K562 (cell line): ENCODE data around the gene BRD3. TPM values are rescaled to one million over a fixed set of nuclear protein-coding genes. Genes with fewer than 3 reads are reported as not detected.

Source experiments
- BACH1 ChIP-seq: fragments of 200-800 bp; sonication (Bioruptor generic); IDR thresholded peaks from 2 replicates; pipeline ENCODE4 v1.6.1; 2016; ENCODE audit warnings: missing genetic modification characterization, missing compliant biosample characterization
- E2F8 ChIP-seq: fragments of 450-650 bp; IDR thresholded peaks from 2 replicates; pipeline ENCODE4 v1.7.1; 2018; ENCODE audit warnings: mild to moderate bottlenecking, low read depth; ENCODE audit not compliant: partially characterized antibody
- ELK3 ChIP-seq: fragments of 450-650 bp; formaldehyde crosslinking; IDR thresholded peaks from 2 replicates; pipeline ENCODE4 v1.4.0; 2020; ENCODE audit warnings: mild to moderate bottlenecking
- ERF ChIP-seq: fragments of 450-650 bp; formaldehyde crosslinking; IDR thresholded peaks from 2 replicates; pipeline ENCODE4 v1.4.0; 2020; ENCODE audit warnings: mild to moderate bottlenecking, mixed read lengths
- ESRRA ChIP-seq: fragments of 450-650 bp; IDR thresholded peaks from 2 replicates; pipeline ENCODE4 v1.6.1; 2014; ENCODE audit warnings: low read depth, mild to moderate bottlenecking, moderate library complexity, borderline replicate concordance
- ETV1 ChIP-seq: fragments of 450-650 bp; conservative IDR thresholded peaks from 2 replicates; pipeline ENCODE4 v1.6.1; 2016; ENCODE audit warnings: missing genetic modification characterization, control low read depth, low read depth, missing compliant biosample characterization
- FOXK1 ChIP-seq: sonication (generic); formaldehyde crosslinking; IDR thresholded peaks from 2 replicates; pipeline ENCODE4 v1.8.0; 2022; ENCODE audit warnings: missing genetic modification reagents, mild to moderate bottlenecking, borderline replicate concordance
- GATAD2B ChIP-seq: fragments of 450-650 bp; IDR thresholded peaks from 2 replicates; pipeline ENCODE4 v1.6.1; 2017; ENCODE audit warnings: mild to moderate bottlenecking, borderline replicate concordance
- PCBP1 ChIP-seq: fragments of 200-400 bp; formaldehyde crosslinking; IDR thresholded peaks from 2 replicates; pipeline ENCODE4 v1.6.1; 2018; ENCODE audit warnings: mild to moderate bottlenecking, low read depth, low read length; ENCODE audit not compliant: poor library complexity, severe bottlenecking
- POLR2G ChIP-seq: fragments of 200-400 bp; formaldehyde crosslinking; IDR thresholded peaks from 2 replicates; pipeline ENCODE4 v1.6.1; 2017; ENCODE audit warnings: low read depth, mild to moderate bottlenecking, antibody characterized with exemption, low read length, moderate library complexity
- RBFOX2 ChIP-seq: fragments of 200-400 bp; formaldehyde crosslinking; IDR thresholded peaks from 2 replicates; pipeline ENCODE4 v1.6.1; 2017; ENCODE audit warnings: low read depth, mild to moderate bottlenecking, low read length, moderate library complexity
- YBX1 ChIP-seq: fragments of 450-650 bp; IDR thresholded peaks from 2 replicates; pipeline ENCODE4 v1.7.1; 2016; ENCODE audit warnings: mild to moderate bottlenecking
- ZBTB9 ChIP-seq: fragments of 450-650 bp; formaldehyde crosslinking; IDR thresholded peaks from 2 replicates; pipeline ENCODE4 v1.4.0; 2020; ENCODE audit warnings: mild to moderate bottlenecking, moderate library complexity
- ZFP36 ChIP-seq: fragments of 150-350 bp; IDR thresholded peaks from 2 replicates; pipeline ENCODE4 v1.6.1; 2018; ENCODE audit warnings: low read length, low read depth; ENCODE audit not compliant: partially characterized antibody
- ZNF778 ChIP-seq: fragments of 450-650 bp; formaldehyde crosslinking; IDR thresholded peaks from 2 replicates; pipeline ENCODE4 v1.4.0; 2020; ENCODE audit warnings: mild to moderate bottlenecking, moderate library complexity
- polyA plus RNA-seq, 8 experiments: library from polyadenylated mRNA; depleted of rRNA in 4 of 8; stranded (reverse) in 5 of 8; unstranded in 3 of 8; fragments of >200 nt; fragmentation: Nextera tagmentation in 2 of 8; fragmentation: Illumina TruSeq in 1 of 8; extraction: Ambion mirVana in 2 of 8; extraction: Trizol in 1 of 8; gene quantifications; 2 replicates each; pipeline versions ENCODE4 v1.2.1 to v1.2.3, GENCODE V29; 2011 to 2014; ENCODE audit warnings: inconsistent platforms in 1 of 8, missing spikeins in 1 of 8
- total RNA-seq, 7 experiments: library from RNA; depleted of rRNA in 6 of 7; stranded (reverse); fragments of >200 nt in 6 of 7; fragmentation: Illumina TruSeq in 2 of 7; extraction: Trizol in 2 of 7; gene quantifications; 2 replicates each; pipeline versions ENCODE4 v1.2.1 to v1.2.3, GENCODE V29; 2011 to 2021; ENCODE audit warnings: low replicate concordance in 1 of 7
- TF ChIP-seq, protein P1 (sequence below): fragments of 450-650 bp; IDR thresholded peaks from 2 replicates; pipeline ENCODE4 v1.6.1; 2016; ENCODE audit warnings: antibody characterized with exemption
- TF ChIP-seq, protein P2 (sequence below): sonication (generic); formaldehyde crosslinking; IDR thresholded peaks from 2 replicates; pipeline ENCODE4 v1.9.0; 2022; ENCODE audit warnings: mild to moderate bottlenecking, missing genetic modification reagents

BRD3 gene
- total and polyA plus RNA-seq, 9 of the 15 experiments (the other 6 are each of a cell fraction or from before 2014, with no cell fraction given) = 0.82 to 37.1 (median 4.2) TPM

DNA sequence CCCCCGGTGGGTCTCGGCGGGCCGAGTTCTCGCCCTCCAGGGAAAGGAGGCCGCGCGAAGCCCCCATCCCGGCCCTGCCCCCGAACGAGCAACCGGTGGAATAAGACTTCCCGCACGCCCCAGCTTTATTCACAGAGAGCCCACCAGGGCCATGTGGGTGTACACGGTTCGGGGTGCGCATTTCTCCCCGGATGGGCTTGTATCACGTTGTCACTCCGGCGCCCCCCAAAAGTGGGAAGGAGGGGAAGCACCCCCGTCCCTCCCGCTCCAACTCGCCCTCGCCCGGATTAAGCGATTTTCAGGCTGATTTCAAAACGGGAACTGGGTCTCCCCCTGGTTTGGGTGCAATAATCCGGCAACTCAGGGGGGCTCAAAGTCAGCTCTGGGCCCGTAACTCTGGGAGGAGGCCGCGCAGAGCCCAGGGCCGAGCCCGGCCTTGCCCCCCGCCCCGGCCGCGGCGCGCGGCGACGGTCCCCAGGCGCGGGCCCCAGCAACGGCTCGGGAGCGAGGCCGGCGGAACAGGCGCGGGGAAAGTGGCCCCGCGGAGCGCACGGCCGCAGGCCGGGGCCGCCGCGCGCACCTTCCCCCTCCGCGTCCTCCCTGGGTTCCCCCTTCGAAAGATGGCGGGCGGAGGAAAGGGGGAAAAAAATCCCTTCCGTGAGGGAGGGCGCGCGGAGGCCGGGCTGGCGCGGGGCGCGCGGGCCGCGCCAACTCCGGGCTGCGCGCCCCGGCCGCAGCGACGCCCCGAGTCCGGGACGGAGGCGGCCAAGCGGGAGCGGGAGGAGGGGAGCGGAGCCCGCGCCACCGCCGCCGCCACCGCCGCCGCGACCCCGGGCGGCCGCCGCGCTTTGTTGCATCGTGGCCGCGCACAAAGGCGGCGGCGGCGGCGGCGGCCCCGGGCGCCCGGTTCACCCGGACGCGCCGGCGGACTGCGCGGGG, 644 bp downstream of the BRD3 start (continued):
- TF ChIP-seq E2F8 (no peak), POLR2G (peak; percentile 52), ZNF778 (CRISPR knock-in tag) (no peak), ERF (CRISPR knock-in tag) (no peak), RBFOX2 (peak; percentile 64), GATAD2B (peak; percentile 51; the same call in 1 of the 2 replicates), ESRRA (no peak), BACH1 (tag) (no peak), ZFP36 (no peak), YBX1 (no peak), FOXK1 (CRISPR knock-in tag) (no peak), ELK3 (CRISPR knock-in tag) (no peak), PCBP1 (no peak), ETV1 (tag) (no peak), ZBTB9 (CRISPR knock-in tag) (no peak)
- TF ChIP-seq, protein P1, sequence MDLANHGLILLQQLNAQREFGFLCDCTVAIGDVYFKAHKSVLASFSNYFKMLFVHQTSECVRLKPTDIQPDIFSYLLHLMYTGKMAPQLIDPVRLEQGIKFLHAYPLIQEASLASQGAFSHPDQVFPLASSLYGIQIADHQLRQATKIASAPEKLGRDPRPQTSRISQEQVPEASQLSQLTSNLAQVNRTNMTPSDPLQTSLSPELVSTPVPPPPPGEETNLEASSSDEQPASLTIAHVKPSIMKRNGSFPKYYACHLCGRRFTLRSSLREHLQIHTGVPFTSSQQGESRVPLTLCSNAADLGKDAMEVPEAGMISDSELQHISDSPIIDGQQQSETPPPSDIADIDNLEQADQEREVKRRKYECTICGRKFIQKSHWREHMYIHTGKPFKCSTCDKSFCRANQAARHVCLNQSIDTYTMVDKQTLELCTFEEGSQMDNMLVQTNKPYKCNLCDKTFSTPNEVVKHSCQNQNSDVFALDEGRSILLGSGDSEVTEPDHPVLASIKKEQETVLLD = no peak
- TF ChIP-seq, protein P2, sequence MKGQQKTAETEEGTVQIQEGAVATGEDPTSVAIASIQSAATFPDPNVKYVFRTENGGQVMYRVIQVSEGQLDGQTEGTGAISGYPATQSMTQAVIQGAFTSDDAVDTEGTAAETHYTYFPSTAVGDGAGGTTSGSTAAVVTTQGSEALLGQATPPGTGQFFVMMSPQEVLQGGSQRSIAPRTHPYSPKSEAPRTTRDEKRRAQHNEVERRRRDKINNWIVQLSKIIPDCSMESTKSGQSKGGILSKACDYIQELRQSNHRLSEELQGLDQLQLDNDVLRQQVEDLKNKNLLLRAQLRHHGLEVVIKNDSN = no peak
